GM12892 (cell line): ENCODE results near the gene TCHH.
"Not testable (repeated sequence)": the region's sequence is repeated elsewhere in the genome, so short reads cannot be mapped to it uniquely, and the experiment has no call there.

Experiments used
- DNase-seq: peaks from one replicate; pipeline ENCODE4 v3.0.0; 2011; ENCODE audit not compliant: insufficient read length
- FAIRE-seq: peaks from 2 replicates; lab custom pipeline; 2011; peaks lifted over from hg19 to GRCh38; lab: Jason Lieb, UNC
- POLR2A ChIP-seq: IDR thresholded peaks from 2 replicates; pipeline ENCODE4 v1.6.1; 2011; ENCODE audit warnings: low read depth, low read length, control low read depth
- POLR2AphosphoS5 ChIP-seq: IDR thresholded peaks from 2 replicates; pipeline ENCODE4 v1.6.1; 2011; ENCODE audit warnings: low read depth, low read length, control low read depth
- TAF1 ChIP-seq: IDR thresholded peaks from 2 replicates; pipeline ENCODE4 v1.6.1; 2011; ENCODE audit warnings: low read depth, mild to moderate bottlenecking, control low read depth, low read length, borderline replicate concordance

The TCHH gene

GRCh38 chr1:152110365-152110859 lies 4.8 kb downstream of the TCHH start:
- no peak for FAIRE-seq
- no peak for DNase-seq
- TF ChIP-seq TAF1, result no peak
- no peak for TF ChIP-seq POLR2A
- TF ChIP-seq POLR2AphosphoS5, result no peak

- TF ChIP-seq POLR2AphosphoS5 (no peak), TAF1 (no peak), POLR2A (no peak)
- FAIRE-seq, result no peak
Observed at GRCh38 chr1:152109998-152110294, 5.3 kb downstream of the TCHH start.

GRCh38 chr1:152109231-152109997 lies 5.8 kb downstream of the TCHH start:
- DNase-seq (no peak), FAIRE-seq (no peak)
- TF ChIP-seq POLR2A, result no peak
- no peak for TF ChIP-seq POLR2AphosphoS5
- TF ChIP-seq TAF1, result no peak

More at GRCh38 chr1:152109998-152110294, 5.3 kb downstream of the TCHH start:
- DNase-seq, result no peak

GRCh38 chr1:152108882-152109222 lies 6.4 kb downstream of the TCHH start:
- TF ChIP-seq POLR2AphosphoS5 (no peak), POLR2A (no peak), TAF1 (no peak)
- DNase-seq (no peak), FAIRE-seq (no peak)

- FAIRE-seq (no peak), DNase-seq (no peak)
Observed at GRCh38 chr1:152107984-152108881, 7.0 kb downstream of the TCHH start.

GRCh38 chr1:152107031-152107983 lies 7.9 kb downstream of the TCHH start:
- DNase-seq (no peak), FAIRE-seq (no peak)
- TF ChIP-seq TAF1, result no peak
- TF ChIP-seq POLR2A, result no peak

More at GRCh38 chr1:152107984-152108881, 7.0 kb downstream of the TCHH start:
- no peak for TF ChIP-seq POLR2A
- TF ChIP-seq POLR2AphosphoS5, result no peak
- no peak for TF ChIP-seq TAF1

- DNase-seq, result no peak
- no peak for FAIRE-seq
- no peak for TF ChIP-seq POLR2A
- TF ChIP-seq TAF1, result no peak
- TF ChIP-seq POLR2AphosphoS5, result no peak
Observed at GRCh38 chr1:152104854-152105253, 10.4 kb downstream of the TCHH start.

- no peak for DNase-seq
- no peak for FAIRE-seq
- TF ChIP-seq POLR2AphosphoS5, result no peak
- TF ChIP-seq POLR2A, result no peak
- TF ChIP-seq TAF1, result no peak
Observed at GRCh38 chr1:152096931-152097330, 18.3 kb downstream of the TCHH start.

- DNase-seq, result no peak
- FAIRE-seq, result no peak
Observed at GRCh38 chr1:152089014-152089674, 26.1 kb downstream of the TCHH start, which contains the start of gene TCHHL1. TCHHL1 (minus strand) TSS chr1:152089064; CDS start chr1:152088143, 921 bp downstream.

GRCh38 chr1:152086760-152087159 lies 28.5 kb downstream of the TCHH start:
- no peak for TF ChIP-seq POLR2A
- TF ChIP-seq TAF1, result no peak
- TF ChIP-seq POLR2AphosphoS5, result no peak
- FAIRE-seq (no peak), DNase-seq (no peak)

More at GRCh38 chr1:152089014-152089674, 26.1 kb downstream of the TCHH start, which contains the start of gene TCHHL1:
- TF ChIP-seq POLR2A (no peak), POLR2AphosphoS5 (no peak), TAF1 (no peak)

GRCh38 chr1:152084853-152085252 lies 30.4 kb downstream of the TCHH start:
- FAIRE-seq, result no peak
- no peak for TF ChIP-seq POLR2AphosphoS5
- TF ChIP-seq TAF1, result no peak
- TF ChIP-seq POLR2A, result no peak
- no peak for DNase-seq

GRCh38 chr1:152081026-152081425 lies 34.2 kb downstream of the TCHH start:
- not testable (repeated sequence) for FAIRE-seq, DNase-seq

- DNase-seq, FAIRE-seq: not testable (repeated sequence)
Observed at GRCh38 chr1:152080494-152080893, 34.8 kb downstream of the TCHH start.
